K562 (cell line): Measurements from ENCODE around the gene CHODL. TPM values are rescaled to one million over a fixed set of nuclear protein-coding genes. Genes with fewer than 3 reads are reported as not detected.

Source experiments
- ATAC-seq: fragments of 200-7000 bp; cut with Tn5 transposase; 3 replicates; pipeline ENCODE4 v1.9.1; 2020; ENCODE audit warnings: moderate library complexity
- BruUV-seq: library from RNA; stranded (reverse); fragments of 400-500 nt; replicated peaks from 2 replicates; lab custom pipeline; 2021; lab: Mats Ljungman, UMichigan
- CTCF ChIA-PET: fragments of 300-600 bp; formaldehyde crosslinking; extraction: SDS; loops from one replicate; lab custom pipeline; 2021; ENCODE audit warnings: low intra/inter-chr PET ratio; lab: Yijun Ruan, JAX
- POLR2A ChIA-PET: fragments of 300-600, 350-650 bp; sonication (Branson Sonifier 250); formaldehyde crosslinking; extraction: SDS; loops from one replicate; lab custom pipeline; 2021; ENCODE audit warnings: antibody characterized with exemption, inconsistent platforms; lab: Yijun Ruan, JAX
- DNase-seq, 4 experiments: peaks; one replicate each; pipeline versions ENCODE4 v3.0.0 to v3.0.0-alpha.2; 2011 to 2018; ENCODE audit warnings: low spot score in 3 of 4, mixed read lengths in 3 of 4; ENCODE audit errors: extremely low read depth in 1 of 4
- FAIRE-seq: peaks from 2 replicates; lab custom pipeline; 2011; peaks lifted over from hg19 to GRCh38; lab: Jason Lieb, UNC
- H2AFZ ChIP-seq: 2 replicates; pipeline ENCODE4 v1.6.0; 2011; ENCODE audit warnings: low read depth, low read length, control low read depth, inconsistent platforms
- H3K27ac ChIP-seq: fragments of 200-600 bp; 3 replicates; pipeline ENCODE4 v1.8.0; 2011; ENCODE audit warnings: low read depth, mild to moderate bottlenecking, control low read depth, inconsistent platforms, low read length, moderate library complexity, mixed read lengths; ENCODE audit errors: extremely low read depth
- H3K27me3 ChIP-seq, 2 experiments: fragments of 300-600 bp in 1 of 2; 2 replicates in 1 of 2; 3 replicates in 1 of 2; pipeline versions ENCODE4 v1.6.0 to v1.8.0; 2011; ENCODE audit warnings: inconsistent platforms in 2 of 2, low read length in 2 of 2, mild to moderate bottlenecking in 1 of 2, mixed read lengths in 1 of 2, moderate library complexity in 1 of 2; ENCODE audit not compliant: control insufficient read depth in 2 of 2, insufficient read depth in 2 of 2
- H3K36me3 ChIP-seq: fragments of 300-600 bp; 3 replicates; pipeline ENCODE4 v1.8.0; 2011; ENCODE audit warnings: mild to moderate bottlenecking, low read length, inconsistent platforms; ENCODE audit not compliant: control insufficient read depth, insufficient read depth
- H3K4me1 ChIP-seq, 2 experiments: fragments of 200-600 bp in 1 of 2; replicated peaks in 1 of 2; 2 replicates in 1 of 2; 3 replicates in 1 of 2; pipeline versions ENCODE4 v1.5.1 to v1.8.0; 2011; ENCODE audit warnings: inconsistent platforms in 2 of 2, low read length in 2 of 2, mild to moderate bottlenecking in 1 of 2, mixed read lengths in 1 of 2, moderate library complexity in 1 of 2; ENCODE audit not compliant: control insufficient read depth in 2 of 2, insufficient read depth in 2 of 2
- H3K4me2 ChIP-seq: 2 replicates; pipeline ENCODE4 v1.6.1; 2011; ENCODE audit warnings: low read length, control low read depth, inconsistent platforms, mixed read lengths; ENCODE audit not compliant: insufficient read depth
- H3K4me3 ChIP-seq: fragments of 200-600 bp; sonication (generic), shearing (Covaris generic); 2 replicates; pipeline ENCODE4 v1.5.1; 2016; ENCODE audit warnings: control low read depth, inconsistent platforms
- H3K79me2 ChIP-seq: fragments of 200-600 bp; 3 replicates; pipeline ENCODE4 v1.8.0; 2011; ENCODE audit warnings: low read length, inconsistent platforms; ENCODE audit not compliant: control insufficient read depth, insufficient read depth
- H3K9ac ChIP-seq, 2 experiments: 2 replicates each; pipeline versions ENCODE4 v1.6.0 to v1.6.1; 2011; ENCODE audit warnings: low read depth in 2 of 2, low read length in 2 of 2, control low read depth in 1 of 2, inconsistent platforms in 1 of 2, mild to moderate bottlenecking in 1 of 2, mixed read lengths in 1 of 2; ENCODE audit not compliant: insufficient read depth in 1 of 2
- H3K9me1 ChIP-seq: one replicate; pipeline ENCODE4 v1.6.0; 2011; ENCODE audit warnings: inconsistent platforms, mild to moderate bottlenecking, low read length, moderate library complexity; ENCODE audit not compliant: control insufficient read depth, insufficient read depth
- H3K9me3 ChIP-seq: replicated peaks from 2 replicates; pipeline ENCODE4 v1.5.1; 2011; ENCODE audit warnings: low read depth, low read length, inconsistent platforms; ENCODE audit not compliant: control insufficient read depth, insufficient read depth
- H4K20me1 ChIP-seq: replicated peaks from 2 replicates; pipeline ENCODE4 v1.6.1; 2011; ENCODE audit warnings: low read length, inconsistent platforms, mixed read lengths; ENCODE audit not compliant: control insufficient read depth, insufficient read depth
- TSC22D4 ChIP-seq: fragments of 450-650 bp; IDR thresholded peaks from 2 replicates; pipeline ENCODE4 v1.6.1; 2016; ENCODE audit warnings: missing genetic modification characterization, missing biosample characterization, control low read depth
- WGBS: fragments of 100-300 bp; shearing (Covaris generic); methylation state at CpG from one replicate; pipeline ENCODE4 v1.1.6; 2016; ENCODE audit warnings: low coverage, mixed read lengths; ENCODE audit not compliant: insufficient coverage; ENCODE audit errors: missing lambda C conversion rate; 5-methylcytosine and 5-hydroxymethylcytosine counted together
- in situ Hi-C: fragments of 300-500 bp; cut with MboI; formaldehyde crosslinking; loops from 4 replicates; pipeline ENCODE4 v1.15.0; 2018; ENCODE audit warnings: inconsistent platforms, mixed read lengths
- intact Hi-C: fragments of 100-400 bp; cut with micrococcal nuclease; formaldehyde crosslinking; loops from 2 replicates; pipeline ENCODE4 v1.14.2; 2022
- polyA plus RNA-seq, 8 experiments: library from polyadenylated mRNA; depleted of rRNA in 4 of 8; stranded (reverse) in 5 of 8; unstranded in 3 of 8; fragments of >200 nt; fragmentation: Nextera tagmentation in 2 of 8; fragmentation: Illumina TruSeq in 1 of 8; extraction: Ambion mirVana in 2 of 8; extraction: Trizol in 1 of 8; gene quantifications; 2 replicates each; pipeline versions ENCODE4 v1.2.1 to v1.2.3, GENCODE V29; 2011 to 2014; ENCODE audit warnings: inconsistent platforms in 1 of 8, missing spikeins in 1 of 8
- total RNA-seq, 7 experiments: library from RNA; depleted of rRNA in 6 of 7; stranded (reverse); fragments of >200 nt in 6 of 7; fragmentation: Illumina TruSeq in 2 of 7; extraction: Trizol in 2 of 7; gene quantifications; 2 replicates each; pipeline versions ENCODE4 v1.2.1 to v1.2.3, GENCODE V29; 2011 to 2021; ENCODE audit warnings: low replicate concordance in 1 of 7
- TF ChIP-seq, protein P1 (sequence below): fragments of 450-650 bp; formaldehyde crosslinking; IDR thresholded peaks from 2 replicates; pipeline ENCODE4 v1.4.0; 2020; ENCODE audit warnings: mild to moderate bottlenecking, mixed read lengths

Gene CHODL
- total and polyA plus RNA-seq, 9 of the 15 experiments (the other 6 are each of a cell fraction or from before 2014, with no cell fraction given), result not detected

DNA sequence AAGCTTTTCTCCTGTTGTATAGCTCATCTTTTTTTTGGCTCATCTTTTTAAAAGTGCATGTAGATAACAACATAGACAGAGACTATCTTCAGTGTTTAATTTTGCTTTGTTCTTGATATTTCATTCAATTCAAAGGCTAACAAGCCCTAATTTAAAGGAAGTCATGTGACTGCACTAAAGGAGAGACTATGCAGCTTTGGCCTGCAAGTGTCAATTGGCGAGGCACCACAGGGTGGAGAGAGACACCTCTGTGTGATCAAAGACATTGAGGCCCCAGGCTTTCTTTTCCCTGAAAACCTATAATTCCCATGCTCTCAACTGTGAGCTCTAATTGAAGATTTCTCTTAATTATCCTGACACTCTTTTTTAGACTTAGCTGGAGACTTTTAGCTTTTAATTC lies 53.6 kb downstream of the CHODL start:
- H3K4me1 ChIP-seq, result no peaks in the 10 kb centered on the region
- BruUV-seq, result no TSS peak

More for the DNA sequence above, 53.6 kb downstream of the CHODL start:
- in situ Hi-C loops, result no loop called here
- TF ChIP-seq, protein P1, sequence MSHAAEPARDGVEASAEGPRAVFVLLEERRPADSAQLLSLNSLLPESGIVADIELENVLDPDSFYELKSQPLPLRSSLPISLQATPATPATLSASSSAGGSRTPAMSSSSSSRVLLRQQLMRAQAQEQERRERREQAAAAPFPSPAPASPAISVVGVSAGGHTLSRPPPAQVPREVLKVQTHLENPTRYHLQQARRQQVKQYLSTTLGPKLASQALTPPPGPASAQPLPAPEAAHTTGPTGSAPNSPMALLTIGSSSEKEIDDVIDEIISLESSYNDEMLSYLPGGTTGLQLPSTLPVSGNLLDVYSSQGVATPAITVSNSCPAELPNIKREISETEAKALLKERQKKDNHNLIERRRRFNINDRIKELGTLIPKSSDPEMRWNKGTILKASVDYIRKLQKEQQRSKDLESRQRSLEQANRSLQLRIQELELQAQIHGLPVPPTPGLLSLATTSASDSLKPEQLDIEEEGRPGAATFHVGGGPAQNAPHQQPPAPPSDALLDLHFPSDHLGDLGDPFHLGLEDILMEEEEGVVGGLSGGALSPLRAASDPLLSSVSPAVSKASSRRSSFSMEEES (CRISPR knock-in tag), result 0 out of 2 replicates have a peak, but pooled peaks have one; percentile 6
- no peak for TF ChIP-seq TSC22D4
- TF ChIP-seq, all 486 proteins: peak for 1
- ChIA-PET CTCF (no interaction called here), POLR2A (no interaction called here)
- H3K4me3 ChIP-seq, result no peak overlapping the region
- H3K9me3 ChIP-seq, result no peaks in the 10 kb centered on the region
- DNase-seq (no peak), FAIRE-seq (no peak), ATAC-seq (no peak)
- H3K4me2 ChIP-seq, result no peak overlapping the region
- WGBS, result 0% methylated on average over 1 of the region's 1 CpG
- no peaks in the 10 kb centered on the region for H3K79me2 ChIP-seq
- no peaks in the 10 kb centered on the region for H4K20me1 ChIP-seq
- H3K27me3 ChIP-seq, result no peaks in the 10 kb centered on the region
- no peak overlapping the region for H3K27ac ChIP-seq
- intact Hi-C loops, result no loop called here
- no peak overlapping the region for H3K9ac ChIP-seq
- no peaks in the 10 kb centered on the region for H3K9me1 ChIP-seq
- H3K36me3 ChIP-seq, result no peaks in the 10 kb centered on the region
- no peak overlapping the region for H2AFZ ChIP-seq

Other genes with a start within 250 kb of the CHODL start
- gene TMPRSS15, start 159.0 kb downstream of the CHODL start, total RNA-seq (2014; rRNA removed), result not detected in 2 replicates
- 0.11 TPM in 1 of 2 replicates, not detected in the other for gene TMPRSS15, start 159.0 kb downstream of the CHODL start, total RNA-seq (2014; rRNA removed; fragmentation: Illumina TruSeq; extraction: Trizol)
- gene TMPRSS15, start 159.0 kb downstream of the CHODL start, total RNA-seq (2015; rRNA removed; fragmentation: Illumina TruSeq; extraction: Trizol), result 0.04 TPM in 2 replicates
- 0.18 TPM in 1 of 2 replicates, not detected in the other for gene TMPRSS15, start 159.0 kb downstream of the CHODL start, total RNA-seq (2021)
- gene TMPRSS15, start 159.0 kb downstream of the CHODL start, polyA plus RNA-seq (2011; rRNA removed), result not detected in 2 replicates
- 0.04 and 0.06 TPM in 2 replicates for gene TMPRSS15, start 159.0 kb downstream of the CHODL start, polyA plus RNA-seq (2014; fragmentation: Illumina TruSeq; extraction: Trizol)
- under 1 TPM in 1 of 2 experiments, not detected in 1; 0.03 TPM for gene TMPRSS15, start 159.0 kb downstream of the CHODL start, polyA plus RNA-seq (2014; fragmentation: Nextera tagmentation; extraction: Ambion mirVana)
- gene TMPRSS15, start 159.0 kb downstream of the CHODL start, polyA plus RNA-seq (2014; rRNA removed), result 0.11 and 0.18 TPM in 2 replicates